KOPT-K1 (cell line): ENCODE measurements around the gene SLC6A9.

ENCODE experiments used
- H3K27ac ChIP-seq: fragments of 200-600 bp; sonication (generic); 2 replicates; pipeline ENCODE4 v1.5.1; 2016; ENCODE audit warnings: antibody characterized with exemption, mild to moderate bottlenecking, low read depth, low read length; ENCODE audit not compliant: poor library complexity, severe bottlenecking
- H3K36me3 ChIP-seq: fragments of 200-600 bp; sonication (generic); 2 replicates; pipeline ENCODE4 v1.5.1; 2017; ENCODE audit warnings: antibody characterized with exemption, mild to moderate bottlenecking, low read length, moderate library complexity; ENCODE audit not compliant: insufficient read depth
- H3K9me3 ChIP-seq: fragments of 200-600 bp; sonication (generic); 2 replicates; pipeline ENCODE4 v1.5.1; 2017; ENCODE audit warnings: antibody characterized with exemption, low read length, mild to moderate bottlenecking; ENCODE audit not compliant: insufficient read depth, poor library complexity, severe bottlenecking

SLC6A9 gene

GRCh38 chr1:44037154-44037553 is 5.9 kb upstream of the SLC6A9 start:
- H3K9me3 ChIP-seq, result no peaks in the 10 kb centered on the region
- H3K36me3 ChIP-seq, result no peaks in the 10 kb centered on the region
- H3K27ac ChIP-seq, result no peak overlapping the region

GRCh38 chr1:44036409-44037139 is 5.3 kb upstream of the SLC6A9 start:
- Histone ChIP-seq H3K27ac (no peak overlapping the region), H3K9me3 (no peaks in the 10 kb centered on the region), H3K36me3 (no peaks in the 10 kb centered on the region)

- H3K9me3 ChIP-seq, result no peaks in the 10 kb centered on the region
- no peaks in the 10 kb centered on the region for H3K36me3 ChIP-seq
- H3K27ac ChIP-seq, result no peak overlapping the region
These were observed 4.6 kb upstream of the SLC6A9 start for GRCh38 chr1:44035726-44036408.

- Histone ChIP-seq H3K36me3 (no peaks in the 10 kb centered on the region), H3K27ac (no peak overlapping the region), H3K9me3 (no peaks in the 10 kb centered on the region)
These were observed 3.9 kb upstream of the SLC6A9 start for GRCh38 chr1:44034976-44035716.

GRCh38 chr1:44034423-44034822 is 3.2 kb upstream of the SLC6A9 start:
- Histone ChIP-seq H3K27ac (no peak overlapping the region), H3K36me3 (no peaks in the 10 kb centered on the region), H3K9me3 (no peaks in the 10 kb centered on the region)

GRCh38 chr1:44033756-44034155 is 2.5 kb upstream of the SLC6A9 start:
- no peaks in the 10 kb centered on the region for H3K36me3 ChIP-seq
- no peak overlapping the region for H3K27ac ChIP-seq
- H3K9me3 ChIP-seq, result no peaks in the 10 kb centered on the region

GRCh38 chr1:44033041-44033575 is 1.8 kb upstream of the SLC6A9 start:
- Histone ChIP-seq H3K9me3 (no peaks in the 10 kb centered on the region), H3K36me3 (no peaks in the 10 kb centered on the region), H3K27ac (no peak overlapping the region)

- Histone ChIP-seq H3K36me3 (no peaks in the 10 kb centered on the region), H3K9me3 (no peaks in the 10 kb centered on the region), H3K27ac (no peak overlapping the region)
These were observed 1.0 kb upstream of the SLC6A9 start for GRCh38 chr1:44032170-44032790.

- Histone ChIP-seq H3K27ac (peak overlapping the region; percentile 48), H3K36me3 (no peaks in the 10 kb centered on the region), H3K9me3 (no peaks in the 10 kb centered on the region)
These were observed 534 bp downstream of the SLC6A9 start for GRCh38 chr1:44030605-44031251.

GRCh38 chr1:44029911-44030604 is 1.2 kb downstream of the SLC6A9 start:
- Histone ChIP-seq H3K9me3 (no peaks in the 10 kb centered on the region), H3K36me3 (no peaks in the 10 kb centered on the region), H3K27ac (peak overlapping the region; percentile 48)

- peak overlapping the region; percentile 48 for H3K27ac ChIP-seq
These were observed 1.9 kb downstream of the SLC6A9 start for GRCh38 chr1:44029260-44029910.

GRCh38 chr1:44027320-44027719 is 3.9 kb downstream of the SLC6A9 start:
- no peaks in the 10 kb centered on the region for H3K36me3 ChIP-seq
- no peaks in the 10 kb centered on the region for H3K9me3 ChIP-seq
- H3K27ac ChIP-seq, result no peak overlapping the region

More at GRCh38 chr1:44029260-44029910, 1.9 kb downstream of the SLC6A9 start:
- Histone ChIP-seq H3K9me3 (no peaks in the 10 kb centered on the region), H3K36me3 (no peaks in the 10 kb centered on the region)

GRCh38 chr1:44025816-44026215 is 5.4 kb downstream of the SLC6A9 start:
- H3K27ac ChIP-seq, result no peak overlapping the region
- no peaks in the 10 kb centered on the region for H3K36me3 ChIP-seq
- H3K9me3 ChIP-seq, result no peaks in the 10 kb centered on the region
